GM21423 (cell line): ENCODE measurements around the gene CDKN2A.

Source experiments
- ATAC-seq: cut with Tn5 transposase; IDR thresholded peaks from one replicate; pipeline ENCODE4 v1.9.1; 2021; ENCODE audit warnings: mild to moderate bottlenecking, moderate library complexity; ENCODE audit not compliant: unreplicated experiment

Gene CDKN2A

DNA sequence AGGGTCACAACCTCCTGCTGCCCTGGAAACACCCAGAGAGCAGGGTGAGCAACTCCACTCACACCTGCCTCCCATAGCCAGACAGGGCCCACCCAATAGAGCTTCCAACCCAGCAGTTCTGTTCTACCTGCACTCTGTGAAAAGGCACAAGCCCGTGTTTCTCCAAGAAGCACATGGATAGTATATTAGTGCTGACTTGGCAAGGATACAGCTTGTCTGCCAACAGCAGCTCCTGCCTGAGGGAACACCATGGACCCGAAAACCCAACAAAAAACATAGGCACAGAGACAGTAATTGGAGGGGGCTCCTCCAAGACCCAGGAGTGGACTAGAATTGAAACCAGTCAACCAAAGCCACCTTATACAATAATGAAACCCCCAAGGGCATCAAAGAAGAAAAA, 48.6 kb downstream of the CDKN2A start:
- no peak for ATAC-seq

DNA sequence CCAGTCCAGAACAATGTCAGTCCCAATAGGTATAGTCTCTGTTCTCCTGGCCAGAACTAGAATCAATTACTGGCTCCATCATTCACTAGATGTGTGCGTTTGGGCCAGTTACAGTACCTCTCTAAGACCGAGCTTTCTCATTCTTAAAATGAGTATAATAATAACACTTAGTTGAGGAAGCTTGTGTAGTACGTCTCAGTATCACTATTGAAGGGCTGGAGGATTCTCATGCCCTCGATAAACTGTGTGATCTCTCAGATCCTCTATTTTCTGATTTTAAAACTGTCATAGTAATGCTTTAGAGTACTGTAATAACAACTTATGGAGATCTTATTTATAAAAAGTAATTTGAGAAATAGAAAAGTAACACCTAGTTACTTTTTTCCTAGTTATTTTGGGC, 50.7 kb downstream of the CDKN2A start:
- ATAC-seq, result no peak

DNA sequence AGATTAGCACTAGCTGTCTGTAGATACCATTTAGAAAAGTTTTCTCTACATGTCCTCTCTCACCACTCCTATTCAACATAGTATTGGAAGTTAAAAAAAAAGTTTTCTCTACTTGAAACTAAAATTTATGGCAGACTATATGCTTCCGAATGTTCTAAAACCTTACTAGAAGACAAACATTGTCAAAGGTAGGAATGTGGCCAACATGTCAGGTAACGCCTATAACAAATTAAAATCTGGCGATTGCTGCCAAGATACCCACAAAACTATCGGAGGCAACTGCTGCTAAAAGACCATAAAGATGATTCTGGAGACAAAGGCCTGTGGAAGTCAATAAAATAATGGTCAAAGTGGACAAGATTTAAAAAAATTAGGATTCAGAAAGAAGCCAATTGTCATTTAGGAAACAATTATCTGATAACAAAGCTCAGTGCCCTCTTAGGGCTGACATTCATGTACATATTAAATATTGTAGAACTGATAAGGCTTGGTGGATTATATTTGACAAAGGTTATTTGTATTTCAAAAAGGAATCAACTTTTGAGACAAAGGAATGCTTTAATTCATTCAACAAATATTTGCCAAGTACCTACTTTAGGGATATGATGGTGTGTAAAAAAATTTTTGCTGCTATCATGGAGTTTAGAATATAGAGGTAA, 52.7 kb downstream of the CDKN2A start:
- ATAC-seq, result no peak

DNA sequence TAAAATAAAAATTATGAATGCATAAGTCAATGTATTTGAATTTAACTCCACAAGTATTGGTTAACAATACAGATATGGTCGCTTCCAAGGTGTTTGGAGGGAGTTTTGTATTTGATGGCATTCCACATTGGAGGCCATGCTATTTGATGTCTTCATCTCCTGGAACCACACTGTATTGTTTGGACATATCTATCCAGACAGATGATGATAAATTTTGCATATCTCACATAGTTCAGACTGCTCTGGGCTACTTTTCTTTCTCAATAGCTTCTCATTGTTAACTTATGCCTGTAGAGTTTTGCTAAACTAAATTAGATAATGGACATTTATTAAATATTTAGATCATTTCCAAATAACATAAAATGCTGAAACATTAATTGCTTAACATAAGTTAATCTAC, 58.0 kb downstream of the CDKN2A start:
- ATAC-seq, result no peak

DNA sequence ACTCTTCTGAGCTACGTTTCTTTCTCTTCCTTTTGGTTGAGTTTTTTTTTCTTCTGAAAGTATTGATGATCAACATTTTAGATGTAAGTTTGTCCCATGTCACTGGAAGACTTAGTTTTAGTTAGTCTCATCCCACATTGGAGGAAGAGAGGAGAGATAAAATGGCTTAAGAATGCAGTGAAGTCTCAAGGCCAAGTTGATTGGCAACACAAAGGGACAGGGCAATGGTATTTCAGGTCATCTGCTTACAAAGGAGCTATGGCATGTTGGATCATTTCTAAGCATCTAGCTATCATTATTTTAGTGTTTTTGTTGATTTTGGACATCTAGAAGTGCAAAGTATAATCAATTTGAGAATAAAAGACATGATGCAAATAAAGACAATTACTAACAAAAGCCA, 58.6 kb downstream of the CDKN2A start:
- no peak for ATAC-seq

DNA sequence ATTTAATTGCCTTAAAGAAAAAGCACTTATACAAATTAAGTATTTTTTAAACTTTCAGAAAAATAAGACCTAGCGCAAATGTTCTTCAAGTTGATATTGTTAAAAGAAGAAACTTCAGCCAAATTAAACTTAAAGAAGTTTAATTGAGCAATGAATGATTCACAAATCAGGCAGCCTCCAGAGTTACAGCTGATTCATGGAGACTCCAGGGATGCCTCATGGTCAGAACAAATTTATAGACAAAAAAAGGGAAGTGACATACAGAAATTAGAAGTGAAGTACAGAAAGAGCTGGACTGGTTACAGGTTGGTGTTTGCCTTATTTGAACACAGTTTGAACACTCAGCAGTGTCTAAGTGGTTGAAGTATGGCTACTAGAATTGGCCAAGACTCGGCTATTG, 60.3 kb downstream of the CDKN2A start:
- no peak for ATAC-seq

DNA sequence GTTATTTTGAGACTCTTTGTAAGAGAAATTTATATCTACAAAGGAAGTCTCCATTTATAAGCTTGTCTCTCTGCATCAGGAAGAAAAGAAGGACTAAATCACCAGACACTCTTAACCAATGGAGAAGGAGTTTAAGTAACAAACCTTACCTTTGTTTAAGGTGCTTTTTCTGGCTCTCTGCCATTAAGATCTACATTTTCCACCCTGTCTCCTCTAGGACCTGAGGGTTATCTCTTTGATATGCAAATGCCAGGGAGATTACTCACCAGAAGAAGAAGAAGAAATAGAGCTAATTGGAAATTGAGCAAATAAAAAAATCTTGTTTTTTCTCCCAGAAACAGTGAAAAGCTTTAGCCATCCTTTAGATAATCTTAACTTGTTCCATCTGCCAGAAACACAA, 60.9 kb downstream of the CDKN2A start:
- no peak for ATAC-seq

DNA sequence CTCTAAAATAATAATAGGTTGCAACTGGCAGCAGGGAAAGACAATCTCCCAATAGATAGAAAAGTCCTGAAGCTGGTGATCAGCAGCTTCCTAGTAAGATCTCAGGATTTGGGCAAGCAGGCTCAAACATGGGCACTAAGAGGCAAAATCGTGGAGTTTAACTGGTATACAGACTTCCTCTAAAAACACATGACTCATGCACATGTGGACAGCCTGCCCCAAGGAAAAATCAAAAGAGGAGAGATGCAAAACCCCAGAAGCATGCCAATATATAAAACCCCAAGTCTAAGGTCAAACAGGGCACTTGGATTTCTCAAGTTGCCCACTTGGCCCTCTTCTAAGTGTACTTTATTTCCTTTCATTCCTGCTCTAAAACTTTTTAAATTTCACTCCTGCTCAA, 62.8 kb downstream of the CDKN2A start:
- no peak for ATAC-seq

DNA sequence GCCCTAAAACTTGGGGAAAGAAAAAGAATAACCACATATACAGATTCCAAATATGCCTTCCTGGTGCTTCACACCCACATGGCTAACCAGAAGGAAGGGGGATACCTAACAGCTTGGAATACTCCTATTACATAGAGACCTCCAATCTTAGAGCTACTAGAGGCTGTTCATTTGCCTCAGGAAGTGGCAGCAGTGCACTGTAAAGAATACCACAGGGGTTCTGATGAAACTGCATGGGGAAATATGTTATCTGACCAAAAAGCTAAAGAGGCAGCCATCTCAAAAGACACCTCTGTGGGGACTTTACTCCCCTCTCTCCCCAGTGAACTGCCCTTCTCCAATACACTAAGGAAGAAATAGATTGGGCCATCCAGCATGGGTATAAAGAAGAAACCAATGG, 66.4 kb downstream of the CDKN2A start:
- no peak for ATAC-seq

DNA sequence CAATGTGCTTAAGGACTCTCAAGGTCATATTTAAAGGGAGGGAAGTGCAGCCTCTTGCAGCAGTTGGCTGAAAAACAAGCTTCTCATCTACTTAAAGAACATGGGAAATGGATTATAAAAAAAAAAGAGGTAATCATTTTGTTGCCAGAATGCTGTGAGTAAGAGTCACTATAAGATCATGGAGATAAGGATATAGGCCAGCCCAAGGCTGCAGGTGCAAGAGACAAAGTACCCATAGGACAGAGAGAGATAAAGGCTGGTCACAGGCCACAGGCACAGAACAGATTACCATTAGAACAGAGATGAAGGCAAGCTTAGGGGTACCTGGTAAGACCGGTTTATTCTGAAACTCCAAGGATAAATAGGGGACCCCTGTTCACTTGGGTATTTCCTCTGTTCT, 70.5 kb downstream of the CDKN2A start:
- ATAC-seq, result no peak

DNA sequence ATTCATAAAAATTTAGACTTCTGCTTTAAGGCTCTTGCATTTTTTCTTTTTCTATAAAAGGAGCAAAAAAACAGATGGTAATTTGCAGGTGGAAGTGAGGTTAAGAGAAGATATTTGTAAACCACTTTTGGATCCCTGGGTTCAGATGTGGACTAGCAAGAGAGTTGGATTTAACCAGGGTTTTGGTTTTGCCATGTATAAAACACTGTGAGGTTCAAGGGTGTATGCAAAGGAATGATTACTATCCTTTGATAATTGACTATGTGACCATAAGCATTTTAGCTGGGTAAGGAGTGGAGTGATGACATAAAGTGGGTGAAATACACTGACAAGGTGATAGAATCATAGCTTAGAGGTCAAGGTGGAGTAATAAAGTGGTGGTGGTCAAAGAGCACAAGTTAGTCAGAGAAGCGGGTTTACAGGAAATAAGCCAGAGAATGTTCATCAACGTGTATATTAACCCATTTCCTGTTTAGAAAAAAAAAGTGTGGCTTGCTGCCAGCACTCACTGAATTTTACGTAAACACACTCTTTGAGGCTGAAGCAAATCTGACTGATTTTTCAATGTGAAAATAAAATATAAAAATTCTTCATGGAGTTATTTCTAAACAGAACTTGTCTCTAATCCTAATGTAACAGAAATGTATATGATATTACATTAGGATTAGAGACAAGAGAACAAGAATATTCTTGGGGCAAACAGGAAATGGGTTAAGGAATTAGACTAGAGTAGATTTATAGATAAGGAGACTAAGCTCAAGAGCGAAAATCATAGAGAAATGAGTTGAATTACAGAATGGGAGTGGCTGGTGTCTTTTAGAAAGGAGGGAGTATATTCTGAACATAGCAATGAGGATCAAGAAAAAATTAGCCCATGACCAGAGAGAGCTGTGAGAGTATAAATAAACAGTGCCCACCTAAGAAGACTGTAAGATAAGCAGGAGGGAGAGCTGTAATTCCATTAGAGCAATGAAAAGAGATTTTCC, 74.5 kb downstream of the CDKN2A start:
- ATAC-seq, result peak; percentile 92
